Stimulated activated effector memory CD8-positive, alpha-beta T cell treated with anti-CD3 and anti-CD28 coated beads, Interleukin-12 subunit alpha, Interleukin-12 subunit beta, amount 100 ng/mL, for 72 hours (primary cell): Measurements from ENCODE around the gene AGK.
A peak's percentile ranks its signal among the peaks of the same experiment; 100 is the strongest.

Experiments
- ATAC-seq: fragments of 150-1000 bp; cut with Tn5 transposase; 2 replicates; pipeline ENCODE4 v1.10.0; 2021
- DNase-seq, 2 donors: peaks; one replicate each; pipeline ENCODE4 v3.0.0; 2021 to 2022; ENCODE audit warnings: low spot score in 2 of 2
- H3K27ac Mint-ChIP-seq: one replicate; pipeline ENCODE4 v1.8.0; 2022; ENCODE audit warnings: mild to moderate bottlenecking, mixed read lengths
- H3K36me3 Mint-ChIP-seq: one replicate; pipeline ENCODE4 v1.8.0; 2022; ENCODE audit warnings: mild to moderate bottlenecking, mixed read lengths
- H3K4me1 Mint-ChIP-seq: one replicate; pipeline ENCODE4 v1.8.0; 2022; ENCODE audit warnings: mixed read lengths
- H3K4me3 Mint-ChIP-seq: one replicate; pipeline ENCODE4 v1.8.0; 2022; ENCODE audit warnings: mild to moderate bottlenecking, mixed read lengths
- H3K9me3 Mint-ChIP-seq: one replicate; pipeline ENCODE4 v1.8.0; 2022; ENCODE audit warnings: mixed read lengths

Gene AGK

GRCh38 chr7:141663081-141663849 lies 112.1 kb downstream of the AGK start:
- Mint-ChIP-seq H3K27ac (peak overlapping the region; percentile 88), H3K36me3 (peaks cover 66% of the 10 kb centered on the region), H3K9me3 (no peaks in the 10 kb centered on the region), H3K4me1 (peaks cover 23% of the 10 kb centered on the region), H3K4me3 (no peak overlapping the region)
- ATAC-seq (peak; percentile 39), DNase-seq (no peak)

GRCh38 chr7:141664450-141664849 lies 113.2 kb downstream of the AGK start:
- ATAC-seq = no peak
- H3K27ac Mint-ChIP-seq = peak overlapping the region; percentile 88
- H3K4me1 Mint-ChIP-seq = peaks cover 23% of the 10 kb centered on the region
- H3K9me3 Mint-ChIP-seq = no peaks in the 10 kb centered on the region
- peaks cover 65% of the 10 kb centered on the region for H3K36me3 Mint-ChIP-seq
- DNase-seq = no peak
- H3K4me3 Mint-ChIP-seq = no peak overlapping the region

GRCh38 chr7:141665208-141666035 lies 114.2 kb downstream of the AGK start:
- peaks cover 13% of the 10 kb centered on the region for H3K4me1 Mint-ChIP-seq

GRCh38 chr7:141666071-141666470 lies 114.9 kb downstream of the AGK start:
- Mint-ChIP-seq H3K4me3 (no peak overlapping the region), H3K4me1 (peaks cover 9% of the 10 kb centered on the region), H3K27ac (peak overlapping the region; percentile 86), H3K9me3 (no peaks in the 10 kb centered on the region), H3K36me3 (peaks cover 56% of the 10 kb centered on the region)
- DNase-seq = no peak
- ATAC-seq = no peak

More at GRCh38 chr7:141665208-141666035, 114.2 kb downstream of the AGK start:
- DNase-seq = no peak
- peak overlapping the region; percentile 86 for H3K27ac Mint-ChIP-seq
- no peaks in the 10 kb centered on the region for H3K9me3 Mint-ChIP-seq
- ATAC-seq = no peak
- H3K4me3 Mint-ChIP-seq = no peak overlapping the region
- H3K36me3 Mint-ChIP-seq = peaks cover 61% of the 10 kb centered on the region

GRCh38 chr7:141668853-141669252 lies 117.6 kb downstream of the AGK start:
- H3K4me1 Mint-ChIP-seq = peaks cover 9% of the 10 kb centered on the region
- peak overlapping the region; percentile 69 for H3K27ac Mint-ChIP-seq
- no peak overlapping the region for H3K4me3 Mint-ChIP-seq
- ATAC-seq = no peak
- H3K36me3 Mint-ChIP-seq = peaks cover 31% of the 10 kb centered on the region
- no peak for DNase-seq
- H3K9me3 Mint-ChIP-seq = no peaks in the 10 kb centered on the region

- DNase-seq (no peak), ATAC-seq (no peak)
- Mint-ChIP-seq H3K36me3 (peaks cover 14% of the 10 kb centered on the region), H3K4me3 (no peak overlapping the region), H3K4me1 (no peaks in the 10 kb centered on the region), H3K27ac (no peak overlapping the region), H3K9me3 (no peaks in the 10 kb centered on the region)
Measured at GRCh38 chr7:141671705-141672496, 120.7 kb downstream of the AGK start.

- Mint-ChIP-seq H3K4me1 (no peaks in the 10 kb centered on the region), H3K9me3 (no peaks in the 10 kb centered on the region)
Measured at GRCh38 chr7:141673346-141673745, 122.1 kb downstream of the AGK start.

GRCh38 chr7:141674171-141674671 lies 123.0 kb downstream of the AGK start:
- Mint-ChIP-seq H3K4me1 (no peaks in the 10 kb centered on the region), H3K4me3 (no peak overlapping the region), H3K36me3 (peaks cover 21% of the 10 kb centered on the region), H3K27ac (peak overlapping the region; percentile 21), H3K9me3 (no peaks in the 10 kb centered on the region)
- ATAC-seq = no peak
- no peak for DNase-seq

More at GRCh38 chr7:141673346-141673745, 122.1 kb downstream of the AGK start:
- H3K36me3 Mint-ChIP-seq = peaks cover 12% of the 10 kb centered on the region
- ATAC-seq (no peak), DNase-seq (no peak)
- H3K27ac Mint-ChIP-seq = no peak overlapping the region
- no peak overlapping the region for H3K4me3 Mint-ChIP-seq

- ATAC-seq (no peak), DNase-seq (no peak)
- no peak overlapping the region for H3K27ac Mint-ChIP-seq
- H3K4me1 Mint-ChIP-seq = no peaks in the 10 kb centered on the region
- H3K4me3 Mint-ChIP-seq = no peak overlapping the region
- H3K9me3 Mint-ChIP-seq = no peaks in the 10 kb centered on the region
- H3K36me3 Mint-ChIP-seq = peaks cover 23% of the 10 kb centered on the region
Measured at GRCh38 chr7:141674702-141675101, 123.5 kb downstream of the AGK start.

GRCh38 chr7:141675436-141676215 lies 124.4 kb downstream of the AGK start:
- ATAC-seq (peak; percentile 89), DNase-seq (no peak)
- Mint-ChIP-seq H3K36me3 (peaks cover 17% of the 10 kb centered on the region), H3K27ac (no peak overlapping the region), H3K9me3 (no peaks in the 10 kb centered on the region), H3K4me1 (peaks cover 4% of the 10 kb centered on the region), H3K4me3 (no peak overlapping the region)

GRCh38 chr7:141676618-141677017 lies 125.4 kb downstream of the AGK start:
- ATAC-seq = no peak
- peaks cover 7% of the 10 kb centered on the region for H3K4me1 Mint-ChIP-seq
- DNase-seq = no peak
- H3K9me3 Mint-ChIP-seq = no peaks in the 10 kb centered on the region
- H3K27ac Mint-ChIP-seq = no peak overlapping the region
- H3K36me3 Mint-ChIP-seq = peaks cover 17% of the 10 kb centered on the region
- H3K4me3 Mint-ChIP-seq = no peak overlapping the region

GRCh38 chr7:141679014-141679413 lies 127.8 kb downstream of the AGK start:
- no peak for DNase-seq
- Mint-ChIP-seq H3K9me3 (no peaks in the 10 kb centered on the region), H3K36me3 (peaks cover 38% of the 10 kb centered on the region), H3K4me1 (peaks cover 7% of the 10 kb centered on the region), H3K4me3 (no peak overlapping the region), H3K27ac (no peak overlapping the region)
- ATAC-seq = peak; percentile 91

GRCh38 chr7:141685285-141686023 lies 134.2 kb downstream of the AGK start:
- H3K36me3 Mint-ChIP-seq = peaks cover 33% of the 10 kb centered on the region
- H3K9me3 Mint-ChIP-seq = no peaks in the 10 kb centered on the region
- ATAC-seq = no peak

GRCh38 chr7:141686074-141686473 lies 134.9 kb downstream of the AGK start:
- Mint-ChIP-seq H3K4me1 (peaks cover 22% of the 10 kb centered on the region), H3K27ac (no peak overlapping the region), H3K4me3 (no peak overlapping the region), H3K9me3 (no peaks in the 10 kb centered on the region), H3K36me3 (peaks cover 33% of the 10 kb centered on the region)
- no peak for DNase-seq
- no peak for ATAC-seq

More at GRCh38 chr7:141685285-141686023, 134.2 kb downstream of the AGK start:
- no peak overlapping the region for H3K4me3 Mint-ChIP-seq
- H3K4me1 Mint-ChIP-seq = peaks cover 25% of the 10 kb centered on the region
- no peak for DNase-seq
- H3K27ac Mint-ChIP-seq = no peak overlapping the region
